ENCODE results near the gene NF2.

- no peak for TF ChIP-seq ZNF274 (IDR thresholded peaks at IDR 0.05; ENCODE audit: low read depth, low read length)
- TF ChIP-seq YY1 (IDR thresholded peaks at IDR 0.05; ENCODE audit: insufficient read depth, insufficient read length): no peak
These were observed 43.6 kb upstream of the NF2 start for GRCh38 chr22:29559853-29560252.

Measured in NT2/D1 (cell line).